Left renal pelvis (tissue), 4 donors: ENCODE data around the gene PSMC3. TPM values are rescaled to one million over a fixed set of nuclear protein-coding genes. Genes with fewer than 3 reads are reported as not detected.

Experiments used
- DNase-seq, 4 donors: peaks; one replicate each; pipeline ENCODE4 v3.0.0-alpha.2; 2013; ENCODE audit warnings: low read depth in 4 of 4, low spot score in 3 of 4
- polyA plus RNA-seq, 4 donors: library from polyadenylated mRNA; unstranded; fragments of 120-200 nt; gene quantifications; one replicate each; pipeline ENCODE4 v1.2.1, GENCODE V29; 2013; ENCODE audit not compliant: insufficient read length in 4 of 4

The PSMC3 gene
- polyA plus RNA-seq, 4 donors = 108 to 161 (median 148) TPM

DNA sequence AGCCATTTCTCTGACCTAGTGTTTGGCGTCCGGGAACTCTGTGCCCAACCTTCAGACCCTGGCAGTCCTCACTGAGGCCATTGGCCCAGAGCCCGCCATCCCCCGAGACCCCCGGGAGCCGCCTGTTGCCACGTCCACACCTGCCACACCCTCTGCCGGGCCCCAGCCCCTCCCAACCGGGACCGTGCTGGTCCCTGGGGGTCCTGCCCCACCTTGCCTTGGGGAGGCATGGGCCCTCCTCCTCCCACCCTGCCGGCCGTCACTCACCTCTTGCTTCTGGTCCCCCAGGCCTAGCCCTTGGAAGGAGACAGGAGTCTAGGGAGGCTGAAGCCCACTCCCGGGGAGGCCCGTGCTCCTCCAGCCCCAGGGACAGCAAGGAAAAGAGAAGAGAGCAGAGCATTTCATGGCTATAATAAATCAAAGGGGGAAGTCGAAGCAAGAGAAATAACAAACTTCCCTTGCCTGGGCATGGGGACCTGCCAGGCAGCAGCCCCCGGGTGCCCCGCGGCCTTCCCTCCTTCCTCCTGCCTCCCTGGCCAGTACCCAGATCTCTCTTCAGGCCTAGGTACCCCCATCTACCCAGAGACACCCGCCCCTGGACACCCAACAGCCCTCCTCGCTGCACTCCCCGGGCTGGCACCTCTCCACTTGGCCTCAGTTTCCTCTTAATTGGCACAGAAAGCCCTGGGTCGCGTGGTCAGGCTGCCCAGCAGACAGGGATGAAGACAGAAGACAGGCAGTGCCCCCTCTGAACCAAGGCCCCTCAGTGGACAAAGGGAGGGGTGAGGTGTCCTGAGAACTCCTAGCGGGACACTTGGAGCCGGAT is 30.8 kb downstream of the PSMC3 start:
- no peak for DNase-seq

DNA sequence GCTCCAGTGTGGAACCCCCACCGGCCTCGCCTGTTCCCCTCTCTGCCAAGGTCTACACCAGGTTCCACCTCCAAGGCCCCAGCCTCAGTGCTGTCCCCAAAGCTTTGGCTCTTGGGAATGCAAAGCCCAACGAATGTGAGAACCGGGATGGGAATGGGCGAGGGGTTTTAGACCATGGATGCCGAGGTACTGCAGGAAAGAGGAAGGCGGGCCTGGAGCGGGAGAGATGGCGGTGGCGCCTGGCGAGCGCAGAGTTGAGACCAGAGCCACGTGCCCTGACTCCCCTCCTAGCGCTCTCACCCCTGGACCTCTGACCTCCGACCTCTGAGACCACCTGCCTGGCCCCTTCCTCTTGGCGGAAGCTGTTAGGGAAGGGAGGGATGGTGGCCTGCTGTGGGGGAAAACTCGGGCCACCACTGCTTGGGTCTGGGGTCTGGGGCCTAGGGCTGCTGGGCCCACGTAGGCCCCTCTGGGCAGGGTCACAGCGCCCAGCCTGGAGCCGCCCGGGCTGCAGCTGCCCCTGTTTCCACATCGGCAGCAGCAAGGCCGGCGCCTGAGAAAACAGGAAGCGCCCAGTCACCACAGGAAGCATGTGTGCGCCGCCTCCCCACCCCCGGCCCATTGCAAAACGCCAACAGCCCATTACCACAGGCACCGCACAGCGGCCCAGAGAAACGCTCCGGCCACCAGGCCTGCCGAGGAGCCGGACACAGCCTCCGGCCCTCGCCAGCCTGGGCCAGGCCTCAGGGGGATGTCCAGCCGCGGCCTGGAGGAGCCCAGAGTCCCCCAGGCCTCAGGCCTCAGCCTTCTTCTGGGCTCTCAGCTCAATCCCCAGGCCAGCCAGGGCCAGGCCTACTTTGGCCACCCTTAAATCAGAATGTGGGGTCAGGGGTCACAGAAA is 31.7 kb downstream of the PSMC3 start:
- DNase-seq = no peak

GRCh38 chr11:47394050-47394321 is 32.3 kb downstream of the PSMC3 start:
- DNase-seq = no peak

DNA sequence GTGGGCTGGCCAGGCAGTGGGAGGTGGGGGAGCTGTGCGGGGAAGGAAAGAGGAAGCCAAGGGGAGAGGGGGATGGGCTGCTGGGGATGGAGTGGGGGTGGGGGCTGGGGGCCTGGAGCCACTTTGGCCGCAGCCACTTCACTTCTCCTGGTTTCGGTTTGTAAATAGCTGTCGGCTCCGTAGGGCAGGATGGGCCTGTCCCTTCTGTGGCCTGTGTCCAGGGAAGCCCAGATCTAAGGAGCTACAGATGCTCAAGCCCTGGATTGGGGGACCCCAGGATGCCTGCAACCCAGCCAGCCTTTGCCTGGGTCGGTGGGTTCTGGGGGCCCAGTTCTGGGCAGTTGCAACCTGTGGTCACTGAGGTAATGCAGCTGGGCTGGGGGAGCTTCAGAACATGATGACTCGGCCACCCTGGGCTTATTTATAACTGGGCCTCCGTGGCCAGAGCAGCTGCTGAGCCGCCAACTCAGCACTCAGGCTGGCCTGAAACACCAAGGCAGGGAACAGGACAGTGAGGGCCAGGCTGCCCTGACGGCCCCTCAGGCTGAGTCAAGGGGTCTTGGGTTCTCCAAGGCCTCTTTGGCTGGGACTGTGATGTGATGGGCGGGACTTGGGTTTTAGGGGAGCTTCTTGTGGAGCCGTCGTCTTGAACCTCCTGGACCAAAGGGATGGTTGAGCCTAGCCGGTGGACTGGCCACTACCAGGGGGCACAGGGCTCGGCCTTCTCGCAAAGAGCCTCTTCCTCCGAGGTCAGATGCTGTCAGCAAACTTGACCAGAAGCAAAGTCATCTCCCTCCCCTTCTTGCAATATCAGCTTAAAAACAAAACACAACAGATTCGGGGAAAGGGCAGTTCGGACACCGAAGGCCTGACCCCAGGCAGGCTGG is 32.8 kb downstream of the PSMC3 start:
- DNase-seq = no peak

- no peak for DNase-seq
These were observed 33.6 kb downstream of the PSMC3 start for GRCh38 chr11:47392546-47393162.

DNA sequence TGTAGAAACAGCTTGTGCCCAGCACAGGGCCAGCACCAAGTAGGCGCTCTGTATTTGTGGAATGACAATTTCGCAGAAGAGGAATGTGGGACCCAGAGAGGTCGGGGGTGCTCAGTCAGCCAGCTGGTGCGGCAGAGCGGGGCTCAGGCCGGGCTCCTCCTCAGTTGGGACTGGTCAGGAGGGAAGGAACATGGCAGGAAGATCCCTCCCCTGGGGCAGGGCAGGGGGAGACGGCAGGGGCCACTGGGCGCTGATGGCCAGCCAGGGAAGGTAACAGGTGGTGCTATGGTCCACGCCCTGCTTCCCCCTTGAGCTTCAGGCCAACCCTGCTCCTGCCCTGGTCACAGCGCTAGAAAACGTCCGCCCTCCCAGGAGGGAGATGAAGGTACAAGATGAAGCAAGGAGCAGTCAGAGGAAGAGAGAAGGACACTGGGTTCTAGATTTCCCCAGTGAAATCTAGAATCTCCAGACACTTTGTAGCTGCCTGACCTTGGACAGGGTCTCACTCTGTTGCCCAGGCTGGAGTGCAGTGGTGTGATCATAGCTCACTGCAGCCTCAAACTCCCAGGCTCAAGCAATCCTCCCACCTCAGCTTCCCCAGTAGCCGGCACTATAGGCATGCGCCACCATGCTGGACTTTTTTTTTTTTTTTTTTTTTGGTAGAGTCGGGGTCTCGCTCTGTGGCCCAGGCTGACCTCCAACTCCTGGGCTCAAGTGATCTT is 34.4 kb downstream of the PSMC3 start:
- DNase-seq = no peak

DNA sequence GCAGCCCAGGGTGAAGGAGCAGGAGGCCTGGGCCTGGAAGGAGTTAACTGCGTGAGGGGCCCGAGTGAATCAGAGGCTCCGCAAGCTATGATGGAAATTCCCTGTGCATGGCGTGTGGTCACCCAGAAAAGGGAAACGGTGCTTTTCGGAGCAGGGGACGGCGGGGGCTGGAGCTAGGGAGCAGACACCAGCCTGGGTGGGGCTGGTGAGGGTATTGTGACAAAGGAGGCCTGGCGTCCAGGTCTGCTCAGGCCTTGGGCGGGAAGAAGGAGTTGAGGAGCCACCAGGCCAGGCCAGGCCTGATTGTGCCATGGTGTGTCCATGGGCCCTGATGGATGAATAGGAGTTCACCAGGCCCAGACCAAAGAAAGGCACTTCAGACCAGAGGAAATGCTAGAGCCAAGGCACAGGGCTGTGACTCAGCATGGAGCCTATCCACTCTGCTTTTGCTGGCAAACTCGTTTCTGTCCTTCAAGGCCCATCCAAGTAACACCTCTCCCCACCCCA is 35.1 kb downstream of the PSMC3 start:
- no peak for DNase-seq

DNA sequence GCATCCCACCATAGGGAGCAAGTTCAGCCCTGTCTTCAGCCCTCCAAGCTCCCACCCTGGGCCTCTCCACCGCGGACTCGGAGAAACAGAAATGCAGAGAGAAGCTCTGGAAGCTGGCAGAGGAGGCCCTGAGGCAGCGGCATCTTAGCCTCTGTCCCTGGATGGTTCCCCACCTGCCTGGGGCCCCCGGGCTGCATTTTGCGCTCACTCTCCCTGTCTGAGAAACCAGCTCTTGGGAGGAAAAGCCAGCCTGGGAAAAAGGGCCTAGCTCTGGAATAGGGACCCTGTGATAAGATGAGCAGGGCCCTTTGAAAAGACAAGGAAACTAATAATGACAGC is 35.8 kb downstream of the PSMC3 start:
- DNase-seq = no peak

DNA sequence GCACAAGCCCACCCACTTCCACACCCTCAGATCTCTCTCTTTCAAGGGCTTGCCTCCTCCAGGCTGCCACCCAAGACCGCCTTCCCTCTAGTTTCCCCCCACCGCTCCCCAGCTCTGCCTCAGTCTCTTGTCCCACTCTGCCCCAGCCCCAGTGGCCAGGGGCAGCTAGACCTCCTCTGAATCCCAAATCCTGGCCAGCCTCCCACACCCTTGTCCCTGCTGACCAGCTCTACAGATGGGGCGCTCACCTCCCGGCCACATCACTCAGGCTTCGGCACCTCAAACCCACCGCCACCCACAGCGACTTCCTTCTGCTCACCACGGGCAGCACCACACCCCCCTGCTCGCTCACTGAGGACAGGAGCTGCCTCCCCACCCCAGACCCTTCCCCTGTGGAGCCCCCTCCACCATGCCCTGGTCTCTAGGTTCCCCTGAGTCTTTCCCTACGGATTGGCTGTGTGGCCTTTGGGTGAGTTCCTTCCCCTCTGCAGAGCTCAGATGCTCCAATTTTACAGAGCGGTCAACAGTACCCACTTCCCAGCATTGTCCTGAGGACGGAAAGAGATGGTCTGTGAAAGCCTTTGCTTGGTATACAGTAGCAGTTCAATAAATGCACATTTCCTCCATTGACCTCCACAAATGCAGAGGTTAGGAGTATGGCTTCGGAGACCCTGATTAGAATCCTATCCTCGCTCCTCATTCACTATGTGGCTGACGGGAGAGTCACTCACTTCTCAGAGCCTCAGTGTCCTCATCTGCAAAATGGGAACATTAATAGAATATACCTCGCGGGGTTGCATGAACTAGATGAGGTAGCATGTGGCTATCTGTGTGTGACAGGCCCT is 36.4 kb downstream of the PSMC3 start:
- no peak for DNase-seq

DNA sequence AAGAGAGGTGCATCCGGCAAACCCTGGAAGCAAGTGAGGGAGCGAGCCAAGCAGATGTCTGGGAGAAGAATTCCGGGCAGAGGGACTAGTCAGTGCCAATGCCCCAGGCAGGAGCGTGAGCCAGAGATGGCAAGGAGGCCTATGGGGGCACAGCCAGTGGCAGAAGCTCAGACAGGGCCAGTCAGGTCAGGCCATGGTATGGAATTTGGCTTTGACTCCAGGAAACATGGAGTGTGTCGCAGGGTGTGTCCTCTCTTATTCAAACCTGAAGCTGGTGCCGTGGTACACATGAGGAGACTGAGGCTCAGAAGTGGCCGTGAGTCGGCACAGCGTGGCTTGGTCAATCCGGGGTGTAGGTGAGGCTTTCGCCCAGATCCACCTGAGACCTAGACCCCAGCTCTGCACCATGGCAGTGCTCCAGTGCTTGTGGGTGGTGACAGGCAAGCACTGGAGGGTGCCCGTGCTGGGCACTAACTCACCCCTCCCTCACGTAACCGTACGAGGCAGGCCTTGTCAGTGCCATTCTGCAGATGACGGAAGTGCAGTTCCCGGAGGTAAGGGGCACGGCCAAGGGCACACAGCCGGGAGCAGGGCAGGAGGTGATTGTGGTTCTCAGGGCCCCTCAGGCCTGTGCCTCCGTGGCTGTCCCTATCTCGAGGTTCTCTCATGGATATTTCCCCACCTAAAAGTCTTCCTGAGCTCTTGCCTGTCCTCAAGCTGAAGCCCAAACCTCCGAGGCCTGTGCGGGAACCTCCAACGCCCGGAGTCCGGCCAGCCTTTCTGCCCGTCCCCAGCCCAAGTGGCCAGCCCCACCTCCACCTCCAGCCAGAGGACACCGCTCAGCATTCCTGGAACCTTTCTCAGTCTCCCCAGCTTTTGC is 37.3 kb downstream of the PSMC3 start:
- no peak for DNase-seq

- no peak for DNase-seq
These were observed 38.1 kb downstream of the PSMC3 start for GRCh38 chr11:47387944-47388696.

- no peak for DNase-seq
These were observed 41.7 kb downstream of the PSMC3 start for GRCh38 chr11:47384498-47384897.

GRCh38 chr11:47383071-47383470 is 43.2 kb downstream of the PSMC3 start:
- DNase-seq = no peak

GRCh38 chr11:47380078-47380477 is 46.2 kb downstream of the PSMC3 start:
- no peak for DNase-seq

DNA sequence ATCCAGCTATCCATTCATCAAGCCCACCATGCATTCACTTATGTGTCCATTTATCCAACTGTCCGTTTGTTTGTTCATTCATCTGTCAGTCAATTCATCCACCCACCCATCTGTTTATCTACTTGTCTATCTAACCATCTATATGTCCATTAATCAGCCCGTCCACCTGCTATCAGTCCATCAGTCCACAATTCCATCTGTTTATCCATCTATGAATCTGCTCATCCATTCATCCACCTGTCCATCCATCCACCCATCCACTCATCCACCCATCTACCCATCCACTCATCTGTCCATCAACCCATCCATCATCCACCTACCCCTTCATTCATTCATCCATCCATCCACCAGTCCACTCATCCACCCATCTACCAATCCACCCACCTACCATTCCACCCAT is 46.9 kb downstream of the PSMC3 start:
- no peak for DNase-seq

DNA sequence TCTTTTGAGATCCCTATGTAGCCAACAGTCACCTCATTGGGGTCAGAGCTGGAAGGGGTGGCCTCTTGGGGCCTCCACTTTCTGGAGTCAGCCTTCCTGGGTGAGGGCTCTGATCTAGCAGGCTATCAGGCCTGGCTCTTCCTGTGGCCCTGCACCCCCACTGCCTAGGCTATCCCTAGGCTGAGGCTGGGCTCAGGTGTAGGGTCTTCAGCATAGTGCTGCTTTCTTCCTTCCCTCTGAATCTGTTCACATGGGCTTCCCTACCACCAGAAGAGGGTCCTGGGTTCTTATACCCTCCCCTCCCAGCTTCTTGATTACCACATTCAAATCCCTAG is 47.4 kb downstream of the PSMC3 start:
- no peak for DNase-seq
